ENCODE data around the gene WIPI1. TPM values are rescaled to one million over a fixed set of nuclear protein-coding genes. Genes with fewer than 3 reads are reported as not detected.

Gene WIPI1
- total and polyA plus RNA-seq, 2 of the 13 experiments (the other 11 are each of a cell fraction or from before 2014, with no cell fraction given) = 29.4 to 141 TPM

DNA sequence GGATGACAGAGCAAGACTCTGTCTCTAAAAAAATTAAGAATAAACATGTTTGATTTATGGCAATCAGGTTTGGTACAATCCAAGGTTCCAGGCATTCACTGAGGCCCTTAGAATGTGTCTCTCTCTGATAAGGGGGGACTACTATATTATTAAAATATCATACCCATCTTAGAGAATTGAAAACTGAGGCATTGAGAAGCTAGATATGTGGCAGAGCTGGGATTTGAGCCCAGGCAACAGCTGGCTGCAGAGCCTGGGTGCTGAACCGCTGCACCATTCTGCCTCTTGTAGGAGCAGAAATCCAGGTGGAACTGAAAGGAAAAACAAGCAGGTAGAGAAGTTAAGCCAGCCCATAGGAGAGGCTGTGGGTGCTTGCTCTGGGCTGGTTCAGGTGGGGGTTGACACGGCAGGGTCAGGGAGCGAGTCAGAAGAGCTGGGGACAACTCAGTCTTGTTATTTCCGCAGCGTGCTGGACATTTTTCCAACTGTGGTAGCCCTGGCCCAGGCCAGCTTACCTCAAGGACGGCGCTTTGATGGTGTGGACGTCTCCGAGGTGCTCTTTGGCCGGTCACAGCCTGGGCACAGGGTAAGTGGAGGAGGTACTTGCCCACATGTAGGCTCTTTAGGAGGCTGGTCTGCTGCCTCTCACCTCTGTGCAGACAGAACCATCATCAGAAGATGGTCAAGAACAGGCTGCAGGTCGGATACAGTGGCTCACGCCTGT is 62.5 kb downstream of the WIPI1 start (continued):
- TF ChIP-seq ZNF280B (CRISPR knock-in tag; IDR thresholded peaks at IDR 0.05; ENCODE audit: borderline replicate concordance) (0 out of 2 replicates have a peak, but pooled peaks have one; percentile 35), HOXA5 (CRISPR knock-in tag; IDR thresholded peaks at IDR 0.05) (no peak), MXD4 (CRISPR knock-in tag; IDR thresholded peaks at IDR 0.05) (no peak), NR1H2 (CRISPR knock-in tag; IDR thresholded peaks at IDR 0.05; ENCODE audit: borderline replicate concordance, low read depth) (no peak), TEAD3 (CRISPR knock-in tag; optimal IDR thresholded peaks at IDR 0.05; ENCODE audit: borderline replicate concordance) (no peak), ZNF724P (CRISPR knock-in tag; IDR thresholded peaks at IDR 0.05; ENCODE audit: borderline replicate concordance) (no peak), MTF1 (CRISPR knock-in tag; IDR thresholded peaks at IDR 0.05) (no peak), ZNF496 (CRISPR knock-in tag; IDR thresholded peaks at IDR 0.05; ENCODE audit: insufficient replicate concordance) (no peak), ATF1 (CRISPR knock-in tag; IDR thresholded peaks at IDR 0.05) (no peak), GPN1 (CRISPR knock-in tag; IDR thresholded peaks at IDR 0.05; ENCODE audit: borderline replicate concordance) (no peak), ZNF644 (CRISPR knock-in tag; IDR thresholded peaks at IDR 0.05; ENCODE audit: low read depth) (no peak)
- TF ChIP-seq, protein P1, sequence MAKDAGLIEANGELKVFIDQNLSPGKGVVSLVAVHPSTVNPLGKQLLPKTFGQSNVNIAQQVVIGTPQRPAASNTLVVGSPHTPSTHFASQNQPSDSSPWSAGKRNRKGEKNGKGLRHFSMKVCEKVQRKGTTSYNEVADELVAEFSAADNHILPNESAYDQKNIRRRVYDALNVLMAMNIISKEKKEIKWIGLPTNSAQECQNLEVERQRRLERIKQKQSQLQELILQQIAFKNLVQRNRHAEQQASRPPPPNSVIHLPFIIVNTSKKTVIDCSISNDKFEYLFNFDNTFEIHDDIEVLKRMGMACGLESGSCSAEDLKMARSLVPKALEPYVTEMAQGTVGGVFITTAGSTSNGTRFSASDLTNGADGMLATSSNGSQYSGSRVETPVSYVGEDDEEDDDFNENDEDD (CRISPR knock-in tag; IDR thresholded peaks at IDR 0.05; ENCODE audit: borderline replicate concordance) = no peak

Measured in HepG2 (cell line).